ENCODE measurements around the gene CUBN. TPM values are rescaled to one million over a fixed set of nuclear protein-coding genes. Genes with fewer than 3 reads are reported as not detected.

CUBN gene
- total RNA-seq, 4 donors from 2014 or later, result 0.37 to 1.5 (median 1.1) TPM

GRCh38 chr10:17143055-17143690 is 13.6 kb upstream of the CUBN start:
- TF ChIP-seq EP300 (IDR thresholded peaks at IDR 0.05; ENCODE audit: low read depth) (no peak), POLR2AphosphoS5 (IDR thresholded peaks at IDR 0.05) (no peak), POLR2A (IDR thresholded peaks at IDR 0.05) (no peak)
- TF ChIP-seq, protein P1, sequence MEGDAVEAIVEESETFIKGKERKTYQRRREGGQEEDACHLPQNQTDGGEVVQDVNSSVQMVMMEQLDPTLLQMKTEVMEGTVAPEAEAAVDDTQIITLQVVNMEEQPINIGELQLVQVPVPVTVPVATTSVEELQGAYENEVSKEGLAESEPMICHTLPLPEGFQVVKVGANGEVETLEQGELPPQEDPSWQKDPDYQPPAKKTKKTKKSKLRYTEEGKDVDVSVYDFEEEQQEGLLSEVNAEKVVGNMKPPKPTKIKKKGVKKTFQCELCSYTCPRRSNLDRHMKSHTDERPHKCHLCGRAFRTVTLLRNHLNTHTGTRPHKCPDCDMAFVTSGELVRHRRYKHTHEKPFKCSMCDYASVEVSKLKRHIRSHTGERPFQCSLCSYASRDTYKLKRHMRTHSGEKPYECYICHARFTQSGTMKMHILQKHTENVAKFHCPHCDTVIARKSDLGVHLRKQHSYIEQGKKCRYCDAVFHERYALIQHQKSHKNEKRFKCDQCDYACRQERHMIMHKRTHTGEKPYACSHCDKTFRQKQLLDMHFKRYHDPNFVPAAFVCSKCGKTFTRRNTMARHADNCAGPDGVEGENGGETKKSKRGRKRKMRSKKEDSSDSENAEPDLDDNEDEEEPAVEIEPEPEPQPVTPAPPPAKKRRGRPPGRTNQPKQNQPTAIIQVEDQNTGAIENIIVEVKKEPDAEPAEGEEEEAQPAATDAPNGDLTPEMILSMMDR (IDR thresholded peaks at IDR 0.05), result no peak
- Histone ChIP-seq H3K36me3 (no peaks in the 10 kb centered on the region), H3K27me3 (no peaks in the 10 kb centered on the region), H3K4me1 (peaks cover 0 to 37% (median 9%) of the 10 kb centered on the region in 4 donors), H3K27ac (no peak overlapping the region), H3K9me3 (no peaks in the 10 kb centered on the region), H3K4me3 (no peak overlapping the region)
- no peak for DNase-seq
- 66 to 75% methylated on average over 3 of the region's 3 CpGs for WGBS, 2 donors (ENCODE audit: low coverage in 1 of 2)
- intact Hi-C loops (cut with DNase I; ENCODE audit: low total_unique reads), result no loop called here
- in situ Hi-C loops (cut with MboI; ENCODE audit: low pct_ligation_motif_present in 1 of 4, low pct_unique_long_range_greater_than_20kb in 1 of 4, low sequenced_read_pairs in 3 of 4), result no loop called here

GRCh38 chr10:17141504-17142229 is 12.1 kb upstream of the CUBN start:
- DNase-seq, result no peak
- H3K27ac ChIP-seq, result no peak overlapping the region
- no peak overlapping the region for H3K4me3 ChIP-seq
- WGBS, 2 donors (ENCODE audit: low coverage in 1 of 2), result 72 to 91% methylated on average over 1 of the region's 1 CpG
- H3K27me3 ChIP-seq, result no peaks in the 10 kb centered on the region
- H3K36me3 ChIP-seq, result no peaks in the 10 kb centered on the region
- H3K9me3 ChIP-seq, result no peaks in the 10 kb centered on the region
- TF ChIP-seq POLR2A (IDR thresholded peaks at IDR 0.05) (no peak), EP300 (IDR thresholded peaks at IDR 0.05; ENCODE audit: low read depth) (no peak), POLR2AphosphoS5 (IDR thresholded peaks at IDR 0.05) (no peak)
- TF ChIP-seq, protein P1 (IDR thresholded peaks at IDR 0.05), result no peak
- in situ Hi-C loops (cut with MboI; ENCODE audit: low pct_ligation_motif_present in 1 of 4, low pct_unique_long_range_greater_than_20kb in 1 of 4, low sequenced_read_pairs in 3 of 4) (no loop called here), intact Hi-C loops (cut with DNase I; ENCODE audit: low total_unique reads) (no loop called here)
- peaks cover 0 to 29% (median 9%) of the 10 kb centered on the region in 4 donors for H3K4me1 ChIP-seq

DNA sequence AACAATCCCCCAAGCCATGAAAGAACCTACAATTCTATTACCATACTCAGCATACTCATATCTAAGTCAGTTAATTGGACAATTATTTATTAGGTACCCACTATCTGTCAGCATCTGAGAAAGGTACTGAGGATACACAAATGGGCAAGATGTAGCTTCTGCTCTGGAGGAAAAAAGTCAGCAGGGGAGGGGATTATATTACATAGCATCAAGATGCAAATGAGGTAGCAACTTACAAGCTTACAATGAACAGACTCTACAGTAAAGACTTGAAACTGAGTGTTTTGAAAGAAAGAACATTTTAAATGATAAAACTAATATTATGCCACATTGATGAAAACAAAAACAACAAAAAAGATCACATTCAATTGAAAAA is 10.8 kb upstream of the CUBN start:
- Histone ChIP-seq H3K27ac (no peak overlapping the region), H3K27me3 (no peaks in the 10 kb centered on the region), H3K4me1 (peaks cover 0 to 21% (median 7%) of the 10 kb centered on the region in 4 donors), H3K4me3 (no peak overlapping the region), H3K36me3 (no peaks in the 10 kb centered on the region), H3K9me3 (no peaks in the 10 kb centered on the region)
- in situ Hi-C loops (cut with MboI; ENCODE audit: low pct_ligation_motif_present in 1 of 4, low pct_unique_long_range_greater_than_20kb in 1 of 4, low sequenced_read_pairs in 3 of 4) (no loop called here), intact Hi-C loops (cut with DNase I; ENCODE audit: low total_unique reads) (no loop called here)
- DNase-seq, result no peak
- TF ChIP-seq EP300 (IDR thresholded peaks at IDR 0.05; ENCODE audit: low read depth) (no peak), POLR2A (IDR thresholded peaks at IDR 0.05) (no peak), POLR2AphosphoS5 (IDR thresholded peaks at IDR 0.05) (no peak)
- TF ChIP-seq, protein P1 (IDR thresholded peaks at IDR 0.05), result no peak

DNA sequence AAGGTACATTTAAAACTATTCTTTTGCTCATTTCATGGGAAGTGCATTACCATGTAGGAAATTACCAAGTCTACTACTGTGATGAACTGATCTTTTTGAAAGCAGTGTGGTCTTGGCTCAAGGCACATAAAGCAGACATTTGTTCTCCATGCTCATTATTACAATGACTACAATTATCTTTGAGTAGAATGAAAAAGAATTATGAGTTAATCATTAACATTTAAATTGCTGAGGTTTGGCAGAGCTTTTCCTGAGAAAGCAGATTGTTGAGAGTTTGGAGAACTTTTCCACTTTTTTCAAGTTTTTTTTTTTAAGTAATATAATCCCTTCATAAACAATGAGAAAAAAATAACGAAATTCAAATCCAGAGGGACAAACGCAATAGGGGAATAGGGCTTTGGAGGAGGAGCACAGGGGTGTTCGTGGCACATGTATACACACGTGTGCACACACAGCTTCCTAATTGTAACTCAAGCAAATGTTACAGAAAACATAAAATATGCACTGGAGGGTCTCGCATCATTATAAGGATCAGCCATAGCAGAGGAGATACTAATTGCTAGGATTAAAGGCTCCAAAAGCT is 8.9 kb upstream of the CUBN start:
- Histone ChIP-seq H3K27me3 (no peaks in the 10 kb centered on the region), H3K4me3 (no peak overlapping the region), H3K9me3 (no peaks in the 10 kb centered on the region), H3K4me1 (peaks cover 0 to 8% (median 0%) of the 10 kb centered on the region in 4 donors), H3K27ac (no peak overlapping the region), H3K36me3 (no peaks in the 10 kb centered on the region)
- no peak for DNase-seq
- in situ Hi-C loops (cut with MboI; ENCODE audit: low pct_ligation_motif_present in 1 of 4, low pct_unique_long_range_greater_than_20kb in 1 of 4, low sequenced_read_pairs in 3 of 4) (no loop called here), intact Hi-C loops (cut with DNase I; ENCODE audit: low total_unique reads) (no loop called here)
- TF ChIP-seq, protein P1 (IDR thresholded peaks at IDR 0.05), result no peak
- no peak for TF ChIP-seq POLR2AphosphoS5 (IDR thresholded peaks at IDR 0.05)
- TF ChIP-seq EP300 (IDR thresholded peaks at IDR 0.05; ENCODE audit: low read depth), result no peak
- no peak for TF ChIP-seq POLR2A (IDR thresholded peaks at IDR 0.05)
- 42 to 65% methylated on average over 5 of the region's 5 CpGs for WGBS, 2 donors (ENCODE audit: low coverage in 1 of 2)

Measured in transverse colon (tissue), 4 donors.